B cell (primary cell): ENCODE measurements around the gene FOXK1. TPM values are rescaled to one million over a fixed set of nuclear protein-coding genes. Genes with fewer than 3 reads are reported as not detected.

Experiments
- ATAC-seq: fragments of 200-7000 bp; cut with Tn5 transposase; one replicate; pipeline ENCODE4 v1.10.0; 2021; ENCODE audit warnings: low read depth, mild to moderate bottlenecking, moderate number of reproducible peaks, moderate library complexity
- CTCF ChIA-PET: fragments of 350-600 bp; sonication (Branson Sonifier 250); formaldehyde crosslinking; loops from one replicate; lab custom pipeline; 2021; ENCODE audit warnings: antibody characterized with exemption, inconsistent platforms; lab: Charles Lee
- POLR2A ChIA-PET: fragments of 350-600 bp; sonication (Branson Sonifier 250); formaldehyde crosslinking; loops from one replicate; lab custom pipeline; 2021; ENCODE audit warnings: antibody characterized with exemption; lab: Charles Lee
- DNase-seq: peaks from one replicate; pipeline ENCODE4 v3.0.0; 2013
- H2AFZ ChIP-seq: 2 replicates; pipeline ENCODE4 v1.6.1; 2012; ENCODE audit warnings: mild to moderate bottlenecking, low read depth, low read length; ENCODE audit not compliant: insufficient read depth, poor library complexity, severe bottlenecking
- H3K27ac ChIP-seq, 2 donors: 1 replicate in 1 of 2; 2 replicates in 1 of 2; pipeline ENCODE4 v1.5.1; 2012 to 2013; ENCODE audit warnings: low read length in 2 of 2, mild to moderate bottlenecking in 2 of 2, moderate library complexity in 1 of 2
- H3K27me3 ChIP-seq, 4 experiments: fragments of 200-600 bp in 1 of 4; sonication (generic) in 1 of 4; replicated peaks in 1 of 4; 1 replicate in 2 of 4; 2 replicates in 2 of 4; pipeline versions ENCODE4 v1.6.1 to v1.7.0; 2013 to 2016; ENCODE audit warnings: low read length in 3 of 4, mild to moderate bottlenecking in 2 of 4, mixed read lengths in 1 of 4, moderate library complexity in 1 of 4; ENCODE audit not compliant: insufficient read depth in 4 of 4, control insufficient read depth in 3 of 4; ENCODE audit errors: control extremely low read depth in 1 of 4
- H3K36me3 ChIP-seq, 2 experiments: replicated peaks in 1 of 2; 1 replicate in 1 of 2; 2 replicates in 1 of 2; pipeline versions ENCODE4 v1.6.1 to v1.7.1; 2013; ENCODE audit warnings: low read length in 1 of 2; ENCODE audit not compliant: insufficient read depth in 2 of 2, control insufficient read depth in 1 of 2; ENCODE audit errors: control extremely low read depth in 1 of 2, extremely low read depth in 1 of 2
- H3K4me1 ChIP-seq, 2 donors: fragments of 200-600 bp in 1 of 2; sonication (generic) in 1 of 2; 1 replicate in 1 of 2; 2 replicates in 1 of 2; pipeline versions ENCODE4 v1.5.1 to v1.6.1; 2013 to 2017; ENCODE audit warnings: low read length in 2 of 2; ENCODE audit not compliant: control insufficient read depth in 2 of 2, insufficient read depth in 2 of 2
- H3K4me2 ChIP-seq: replicated peaks from 2 replicates; pipeline ENCODE3; 2012; ENCODE audit warnings: mild to moderate bottlenecking, low read depth, low read length; ENCODE audit not compliant: poor library complexity, severe bottlenecking
- H3K4me3 ChIP-seq, 5 experiments: fragments of 200-600 bp in 1 of 5; sonication (generic) in 1 of 5; 1 replicate in 3 of 5; 2 replicates in 2 of 5; pipeline versions ENCODE4 v1.5.1 to v1.7.0; 2011 to 2016; ENCODE audit warnings: low read length in 4 of 5, mild to moderate bottlenecking in 4 of 5, low read depth in 2 of 5, control low read depth in 1 of 5, moderate library complexity in 1 of 5; ENCODE audit not compliant: insufficient read depth in 1 of 5; ENCODE audit errors: control extremely low read depth in 1 of 5, extremely low read depth in 1 of 5
- H3K79me2 ChIP-seq: fragments of 200-600 bp; sonication (generic); one replicate; pipeline ENCODE4 v1.6.0; 2016; ENCODE audit warnings: low read length; ENCODE audit not compliant: control insufficient read depth, insufficient read depth
- H3K9ac ChIP-seq: fragments of 200-600 bp; sonication (generic); 2 replicates; pipeline ENCODE4 v1.6.1; 2017; ENCODE audit warnings: mild to moderate bottlenecking, low read length, moderate library complexity
- H3K9me3 ChIP-seq, 3 donors: one replicate each; pipeline versions ENCODE4 v1.6.1 to v1.7.1; 2013; ENCODE audit warnings: low read length in 2 of 3; ENCODE audit not compliant: control insufficient read depth in 2 of 3, insufficient read depth in 1 of 3; ENCODE audit errors: control extremely low read depth in 1 of 3
- H4K20me1 ChIP-seq: 2 replicates; pipeline ENCODE4 v1.6.0; 2012; ENCODE audit warnings: mild to moderate bottlenecking, low read length; ENCODE audit not compliant: insufficient read depth, control insufficient read depth, poor library complexity, severe bottlenecking
- H3K27ac Mint-ChIP-seq: one replicate; pipeline ENCODE4 v1.8.0; 2021; ENCODE audit warnings: mixed read lengths
- H3K27me3 Mint-ChIP-seq: one replicate; pipeline ENCODE4 v1.8.0; 2021; ENCODE audit warnings: mixed read lengths
- H3K4me1 Mint-ChIP-seq: one replicate; pipeline ENCODE4 v1.8.0; 2021; ENCODE audit warnings: mixed read lengths
- H3K4me3 Mint-ChIP-seq: one replicate; pipeline ENCODE4 v1.8.0; 2021; ENCODE audit warnings: mixed read lengths
- H3K9me3 Mint-ChIP-seq: one replicate; pipeline ENCODE4 v1.8.0; 2022; ENCODE audit warnings: mixed read lengths; ENCODE audit not compliant: insufficient read depth
- CTCF ChIP-seq: fragments of 200-600 bp; IDR thresholded peaks from one replicate; pipeline ENCODE4 v1.8.0; 2022; ENCODE audit warnings: antibody characterized with exemption, mild to moderate bottlenecking
- EZH2 ChIP-seq: IDR thresholded peaks from 2 replicates; pipeline ENCODE4 v1.6.1; 2012; ENCODE audit warnings: borderline replicate concordance, low read depth, mild to moderate bottlenecking, moderate library complexity, low read length; ENCODE audit not compliant: insufficient read depth, poor library complexity, severe bottlenecking
- WGBS: methylation state at CpG from one replicate; pipeline ENCODE4 v1.1.5; 2013; ENCODE audit warnings: missing lambda C conversion rate; ENCODE audit not compliant: insufficient coverage; 5-methylcytosine and 5-hydroxymethylcytosine counted together
- intact Hi-C: fragments of 100-400 bp; cut with micrococcal nuclease; formaldehyde crosslinking; loops from one replicate; pipeline ENCODE4 v1.10.0; 2022
- polyA plus RNA-seq: library from polyadenylated mRNA; depleted of rRNA; stranded (reverse); fragments of >200 nt; gene quantifications from 2 replicates; pipeline ENCODE4 v1.2.3, GENCODE V29; 2012
- total RNA-seq, 2 donors: library from RNA; stranded (reverse); fragments of 120-200 nt in 1 of 2; gene quantifications; 1 replicate in 1 of 2; 2 replicates in 1 of 2; pipeline versions ENCODE4 v1.2.3 to v1.2.4, GENCODE V29; 2013 to 2022

Gene FOXK1
- total and polyA plus RNA-seq, 2 donors (not counting 1 experiment from before 2014, with no cell fraction given): 17.9 to 56.2 TPM

- H3K4me1 ChIP-seq: peaks cover 4 to 17% of the 10 kb centered on the region in 2 donors
- peaks cover 98% of the 10 kb centered on the region for H4K20me1 ChIP-seq
- H3K27me3 Mint-ChIP-seq: no peaks in the 10 kb centered on the region
- intact Hi-C loops: no loop called here
- no peak overlapping the region for H3K27ac ChIP-seq
- H3K27me3 ChIP-seq: no peaks in the 10 kb centered on the region
- POLR2A ChIA-PET: no interaction called here
- H3K4me2 ChIP-seq: no peak overlapping the region
- H3K36me3 ChIP-seq: peaks cover 1 to 5% of the 10 kb centered on the region in 2 experiments
- H3K9ac ChIP-seq: no peak overlapping the region
- no peak for TF ChIP-seq CTCF
- no peak for TF ChIP-seq EZH2
- no peak overlapping the region for H3K4me3 ChIP-seq
- CTCF ChIA-PET: no interaction called here
- H3K79me2 ChIP-seq: peaks cover 98% of the 10 kb centered on the region
- no peak overlapping the region for H2AFZ ChIP-seq
- ATAC-seq (no peak), DNase-seq (no peak)
- 98% methylated on average over 11 of the region's 12 CpGs for whole genome bisulfite sequencing
- H3K27ac Mint-ChIP-seq: no peak overlapping the region
- peaks cover 52% of the 10 kb centered on the region for H3K4me1 Mint-ChIP-seq
- no peaks in the 10 kb centered on the region for H3K9me3 ChIP-seq
- H3K4me3 Mint-ChIP-seq: no peak overlapping the region
- no peaks in the 10 kb centered on the region for H3K9me3 Mint-ChIP-seq
Observed at GRCh38 chr7:4707980-4708411, 25.9 kb downstream of the FOXK1 start.

GRCh38 chr7:4709187-4709586, 27.1 kb downstream of the FOXK1 start:
- intact Hi-C loops: no loop called here
- TF ChIP-seq EZH2 (no peak), CTCF (no peak)
- 96% methylated on average over 22 of the region's 22 CpGs for WGBS
- Mint-ChIP-seq H3K4me3 (no peak overlapping the region), H3K27me3 (no peaks in the 10 kb centered on the region), H3K27ac (no peak overlapping the region), H3K9me3 (no peaks in the 10 kb centered on the region), H3K4me1 (peaks cover 49% of the 10 kb centered on the region)
- Histone ChIP-seq H3K27me3 (no peaks in the 10 kb centered on the region), H3K4me3 (no peak overlapping the region), H3K9ac (no peak overlapping the region), H2AFZ (no peak overlapping the region), H3K4me1 (peaks cover 4 to 25% of the 10 kb centered on the region in 2 donors), H3K9me3 (peaks cover 0 to 5% (median 0%) of the 10 kb centered on the region in 3 donors), H3K79me2 (peaks cover 98% of the 10 kb centered on the region), H3K4me2 (no peak overlapping the region), H3K36me3 (peaks cover 1 to 5% of the 10 kb centered on the region in 2 experiments), H3K27ac (no peak overlapping the region), H4K20me1 (peaks cover 98% of the 10 kb centered on the region)
- POLR2A ChIA-PET: no interaction called here
- DNase-seq: no peak
- CTCF ChIA-PET: no interaction called here
- ATAC-seq: no peak
